Left lung (tissue), 10 donors: Measurements from ENCODE around the gene PHF23. TPM values are rescaled to one million over a fixed set of nuclear protein-coding genes. Genes with fewer than 3 reads are reported as not detected.

Experiments used
- ATAC-seq: fragments of 200-7000 bp; cut with Tn5 transposase; one replicate; pipeline ENCODE4 v1.9.1; 2020; ENCODE audit warnings: moderate library complexity
- DNase-seq, 4 donors: peaks; one replicate each; pipeline ENCODE4 v3.0.0-alpha.2; 2013 to 2020
- H3K27ac ChIP-seq, 2 donors: fragments of 200-600 bp; sonication (generic) in 1 of 2; one replicate each; pipeline versions ENCODE4 v1.5.0 to v1.8.0; 2020 to 2021
- H3K27me3 ChIP-seq, 2 donors: fragments of 200-600 bp; sonication (generic) in 1 of 2; one replicate each; pipeline versions ENCODE4 v1.5.0 to v1.8.0; 2020 to 2021
- H3K36me3 ChIP-seq, 2 donors: fragments of 200-600 bp; sonication (generic) in 1 of 2; one replicate each; pipeline versions ENCODE4 v1.5.0 to v1.8.0; 2020 to 2021
- H3K4me1 ChIP-seq, 2 donors: fragments of 200-600 bp; one replicate each; pipeline ENCODE4 v1.8.0; 2021
- H3K4me3 ChIP-seq, 2 donors: fragments of 200-600 bp; sonication (generic) in 1 of 2; one replicate each; pipeline versions ENCODE4 v1.5.0 to v1.8.0; 2020 to 2021; ENCODE audit warnings: mild to moderate bottlenecking in 1 of 2
- H3K9me3 ChIP-seq, 2 donors: fragments of 200-600 bp; sonication (generic) in 1 of 2; one replicate each; pipeline versions ENCODE4 v1.5.0 to v1.8.0; 2020 to 2021
- intact Hi-C, 2 donors: fragments of 100-400 bp; cut with DNase I; formaldehyde crosslinking; loops; one replicate each; pipeline versions ENCODE4 v1.11.2 to v1.14.2; 2022
- polyA plus RNA-seq, 6 donors: library from polyadenylated mRNA; unstranded; fragments of 120-200 nt; gene quantifications; one replicate each; pipeline ENCODE4 v1.2.1, GENCODE V29; 2013; ENCODE audit not compliant: insufficient read length in 6 of 6
- total RNA-seq, 2 donors: library from RNA; stranded (reverse); fragmentation: NEBNext Ultra II Directional; extraction: Animal tissue kit (Norgen Biotek cat#: 25700); gene quantifications; one replicate each; pipeline ENCODE4 v1.2.1, GENCODE V29; 2021
- TF ChIP-seq, protein P1 (sequence below), 2 donors: fragments of 200-600 bp; sonication (generic) in 1 of 2; IDR thresholded peaks; one replicate each; pipeline versions ENCODE4 v1.5.0 to v1.8.0; 2021; ENCODE audit warnings: antibody characterized with exemption in 2 of 2
- donor health status: DM: no; HTN: yes; CAD: no.
- donor health status: DM: no; HTN: no; CAD: no.

The PHF23 gene
- total and polyA plus RNA-seq, 8 donors, result 31.1 to 51.2 (median 44.5) TPM

DNA sequence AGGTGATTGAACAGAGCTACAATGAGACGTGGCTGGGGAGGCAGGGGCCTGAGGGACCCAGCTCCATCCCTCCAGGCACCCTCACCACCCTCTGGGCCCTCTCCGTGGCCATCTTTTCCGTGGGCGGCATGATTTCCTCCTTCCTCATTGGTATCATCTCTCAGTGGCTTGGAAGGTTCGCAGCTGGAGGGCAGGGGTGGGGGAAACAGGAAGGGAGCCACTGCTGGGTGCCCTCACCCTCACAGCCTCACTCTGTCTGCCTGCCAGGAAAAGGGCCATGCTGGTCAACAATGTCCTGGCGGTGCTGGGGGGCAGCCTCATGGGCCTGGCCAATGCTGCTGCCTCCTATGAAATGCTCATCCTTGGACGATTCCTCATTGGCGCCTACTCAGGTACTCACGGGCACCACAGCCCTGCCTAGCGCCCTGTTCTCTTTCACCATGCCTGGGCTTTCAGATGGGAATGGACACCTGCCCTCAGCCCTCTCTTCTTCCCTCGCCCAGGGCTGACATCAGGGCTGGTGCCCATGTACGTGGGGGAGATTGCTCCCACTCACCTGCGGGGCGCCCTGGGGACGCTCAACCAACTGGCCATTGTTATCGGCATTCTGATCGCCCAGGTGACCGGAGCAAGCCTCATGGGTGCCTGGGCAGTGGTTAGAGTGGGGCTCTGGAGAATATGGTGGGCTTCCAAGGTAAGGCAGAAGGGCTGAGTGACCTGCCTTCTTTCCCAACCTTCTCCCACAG is 44.4 kb upstream of the PHF23 start:
- Histone ChIP-seq H3K9me3 (no peaks in the 10 kb centered on the region), H3K27me3 (peaks cover 0 to 58% of the 10 kb centered on the region in 2 donors), H3K27ac (no peak overlapping the region), H3K36me3 (no peaks in the 10 kb centered on the region), H3K4me1 (peaks cover 17 to 24% of the 10 kb centered on the region in 2 donors), H3K4me3 (no peak overlapping the region)
- intact Hi-C loops, result no loop called here
- ATAC-seq, result no peak
- TF ChIP-seq, protein P1, sequence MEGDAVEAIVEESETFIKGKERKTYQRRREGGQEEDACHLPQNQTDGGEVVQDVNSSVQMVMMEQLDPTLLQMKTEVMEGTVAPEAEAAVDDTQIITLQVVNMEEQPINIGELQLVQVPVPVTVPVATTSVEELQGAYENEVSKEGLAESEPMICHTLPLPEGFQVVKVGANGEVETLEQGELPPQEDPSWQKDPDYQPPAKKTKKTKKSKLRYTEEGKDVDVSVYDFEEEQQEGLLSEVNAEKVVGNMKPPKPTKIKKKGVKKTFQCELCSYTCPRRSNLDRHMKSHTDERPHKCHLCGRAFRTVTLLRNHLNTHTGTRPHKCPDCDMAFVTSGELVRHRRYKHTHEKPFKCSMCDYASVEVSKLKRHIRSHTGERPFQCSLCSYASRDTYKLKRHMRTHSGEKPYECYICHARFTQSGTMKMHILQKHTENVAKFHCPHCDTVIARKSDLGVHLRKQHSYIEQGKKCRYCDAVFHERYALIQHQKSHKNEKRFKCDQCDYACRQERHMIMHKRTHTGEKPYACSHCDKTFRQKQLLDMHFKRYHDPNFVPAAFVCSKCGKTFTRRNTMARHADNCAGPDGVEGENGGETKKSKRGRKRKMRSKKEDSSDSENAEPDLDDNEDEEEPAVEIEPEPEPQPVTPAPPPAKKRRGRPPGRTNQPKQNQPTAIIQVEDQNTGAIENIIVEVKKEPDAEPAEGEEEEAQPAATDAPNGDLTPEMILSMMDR (IDR thresholded peaks at IDR 0.05), result no peak
- DNase-seq, result no peak

DNA sequence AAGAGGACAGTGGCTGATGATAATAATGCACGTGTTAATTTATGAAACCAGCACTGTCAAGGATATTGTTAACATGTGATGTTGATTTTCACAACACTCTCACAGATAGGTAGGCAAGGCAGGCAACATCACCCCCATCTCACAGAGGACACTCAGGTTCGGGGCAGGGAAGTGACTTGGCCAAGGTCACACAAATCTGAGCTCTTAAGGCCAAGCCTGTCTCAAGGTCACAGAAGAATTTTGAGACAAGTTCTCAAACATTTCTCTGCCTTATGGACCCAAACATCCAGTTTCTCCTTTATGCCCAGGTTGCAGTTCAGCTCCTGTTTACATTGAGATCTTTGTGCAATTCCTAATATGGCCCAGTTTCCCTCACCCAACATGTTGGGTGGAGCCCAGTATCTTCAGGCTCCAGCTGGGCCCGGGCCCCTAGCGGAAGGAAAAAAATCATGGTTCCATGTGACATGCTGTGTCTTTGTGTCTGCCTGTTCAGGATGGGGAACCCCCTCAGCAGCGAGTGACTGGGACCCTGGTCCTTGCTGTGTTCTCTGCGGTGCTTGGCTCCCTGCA is 43.6 kb upstream of the PHF23 start:
- ATAC-seq (no peak), DNase-seq (no peak)
- H3K4me3 ChIP-seq, result no peak overlapping the region
- H3K4me1 ChIP-seq, result peaks cover 17 to 24% of the 10 kb centered on the region in 2 donors
- peaks cover 0 to 52% of the 10 kb centered on the region in 2 donors for H3K27me3 ChIP-seq
- intact Hi-C loops, result no loop called here
- TF ChIP-seq, protein P1 (IDR thresholded peaks at IDR 0.05), result no peak
- no peaks in the 10 kb centered on the region for H3K36me3 ChIP-seq
- no peaks in the 10 kb centered on the region for H3K9me3 ChIP-seq
- no peak overlapping the region for H3K27ac ChIP-seq

DNA sequence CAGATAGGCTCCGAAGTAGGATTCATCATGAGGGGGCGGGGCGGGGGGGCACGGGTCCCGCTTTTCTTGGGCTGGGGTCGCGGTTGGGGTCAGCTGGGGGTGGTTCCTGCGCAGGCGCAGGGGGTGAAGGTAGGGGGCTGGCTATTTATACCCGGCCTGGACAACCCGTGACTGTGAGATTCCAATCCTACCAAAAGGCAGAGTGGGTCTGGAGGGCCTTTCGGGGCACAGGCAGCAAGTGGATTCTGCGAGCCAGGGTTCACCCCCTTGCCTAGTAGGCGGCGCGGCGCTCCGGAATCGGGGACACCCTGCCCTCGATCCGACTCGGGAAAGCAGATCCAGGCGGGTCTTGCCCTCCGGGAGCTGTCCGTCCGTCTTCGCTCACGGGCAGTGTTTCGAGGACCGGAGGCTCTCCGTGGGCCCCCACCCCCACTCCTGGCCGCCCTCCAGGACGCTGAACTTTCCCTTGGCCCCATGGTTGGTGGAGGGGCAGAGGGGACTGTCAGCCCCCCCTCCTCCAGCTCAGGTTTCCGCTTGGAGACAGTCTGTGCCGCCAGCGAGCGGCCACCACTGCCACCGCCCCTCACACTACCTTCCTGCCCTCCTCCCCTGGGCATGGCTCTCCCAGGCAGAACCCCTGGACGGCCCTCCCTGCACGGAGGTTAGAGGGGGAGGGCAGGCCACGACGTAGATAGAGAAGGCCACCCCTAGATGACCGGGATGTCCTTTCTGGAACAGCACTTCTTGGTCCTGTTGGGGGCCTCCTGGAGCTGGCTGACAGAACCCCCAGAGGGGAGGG is 42.9 kb upstream of the PHF23 start:
- DNase-seq (no peak), ATAC-seq (no peak)
- H3K4me3 ChIP-seq, result peak overlapping the region; percentile 31 to 46
- intact Hi-C loops, result no loop called here
- H3K36me3 ChIP-seq, result no peaks in the 10 kb centered on the region
- TF ChIP-seq, protein P1 (IDR thresholded peaks at IDR 0.05), result no peak
- peaks cover 0 to 45% of the 10 kb centered on the region in 2 donors for H3K27me3 ChIP-seq
- H3K27ac ChIP-seq, result no peak overlapping the region
- no peaks in the 10 kb centered on the region for H3K9me3 ChIP-seq
- H3K4me1 ChIP-seq, result peaks cover 17 to 24% of the 10 kb centered on the region in 2 donors

DNA sequence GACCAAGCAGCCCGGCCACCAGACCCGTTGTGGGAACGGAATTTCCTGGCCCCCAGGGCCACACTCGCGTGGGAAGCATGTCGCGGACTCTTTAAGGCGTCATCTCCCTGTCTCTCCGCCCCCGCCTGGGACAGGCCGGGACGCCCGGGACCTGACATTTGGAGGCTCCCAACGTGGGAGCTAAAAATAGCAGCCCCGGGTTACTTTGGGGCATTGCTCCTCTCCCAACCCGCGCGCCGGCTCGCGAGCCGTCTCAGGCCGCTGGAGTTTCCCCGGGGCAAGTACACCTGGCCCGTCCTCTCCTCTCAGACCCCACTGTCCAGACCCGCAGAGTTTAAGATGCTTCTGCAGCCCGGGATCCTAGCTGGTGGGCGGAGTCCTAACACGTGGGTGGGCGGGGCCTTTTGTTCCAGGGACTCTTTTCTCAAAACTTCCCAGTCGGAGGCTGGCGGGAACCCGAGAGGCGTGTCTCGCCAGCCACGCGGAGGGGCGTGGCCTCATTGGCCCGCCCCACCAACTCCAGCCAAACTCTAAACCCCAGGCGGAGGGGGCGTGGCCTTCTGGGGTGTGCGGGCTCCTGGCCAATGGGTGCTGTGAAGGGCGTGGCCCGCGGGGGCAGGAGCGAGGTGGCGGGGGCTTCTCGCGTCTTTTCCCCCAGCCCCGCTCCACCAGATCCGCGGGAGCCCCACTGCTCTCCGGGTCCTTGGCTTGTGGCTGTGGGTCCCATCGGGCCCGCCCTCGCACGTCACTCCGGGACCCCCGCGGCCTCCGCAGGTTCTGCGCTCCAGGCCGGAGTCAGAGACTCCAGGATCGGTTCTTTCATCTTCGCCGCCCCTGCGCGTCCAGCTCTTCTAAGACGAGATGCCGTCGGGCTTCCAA is 42.1 kb upstream of the PHF23 start, which contains the start of gene SLC2A4:
SLC2A4 (plus strand) TSS at position 645 of the 879 bp plus-strand sequence; CDS start at position 862, 217 bp downstream.
- H3K9me3 ChIP-seq, result no peaks in the 10 kb centered on the region
- no peaks in the 10 kb centered on the region for H3K36me3 ChIP-seq
- peak within 1 kb of the TSS; percentile 31 to 46 for H3K4me3 ChIP-seq
- DNase-seq (peak; percentile 77 to 96 (median 94)), ATAC-seq (peak; percentile 94)
- TF ChIP-seq, protein P1 (IDR thresholded peaks at IDR 0.05), result no peak
- H3K27me3 ChIP-seq, result peaks cover 0 to 39% of the 10 kb centered on the region in 2 donors
- peaks cover 17 to 24% of the 10 kb centered on the region in 2 donors for H3K4me1 ChIP-seq
- intact Hi-C loops, result no loop called here
- H3K27ac ChIP-seq, result peak within 1 kb of the TSS; percentile 62 to 65
